HG02623 (cell line): ENCODE measurements around the gene RASGRF2.

Source experiments
- ATAC-seq: cut with Tn5 transposase; IDR thresholded peaks from one replicate; pipeline ENCODE4 v1.9.1; 2021; ENCODE audit warnings: moderate library complexity; ENCODE audit not compliant: unreplicated experiment

Gene RASGRF2

DNA sequence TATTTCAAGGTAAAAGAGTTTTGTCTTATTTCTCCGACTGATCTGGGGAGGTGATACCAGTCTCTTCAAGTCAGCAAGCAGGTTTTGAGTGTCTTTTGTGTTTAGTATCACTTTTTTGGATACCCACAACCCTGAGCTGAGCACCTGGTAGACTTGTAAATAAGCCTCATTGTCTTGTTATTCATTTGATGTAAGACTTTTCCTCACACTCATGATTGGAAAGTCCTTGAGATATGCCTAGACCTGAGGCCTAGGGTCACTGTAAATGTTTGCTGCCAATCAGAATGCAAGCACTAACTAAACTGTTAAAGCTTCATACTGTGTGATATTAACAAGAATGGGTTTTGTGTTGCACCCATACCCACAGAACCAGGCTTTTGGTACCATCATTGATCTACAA, 172.2 kb downstream of the RASGRF2 start:
- no peak for ATAC-seq

- no peak for ATAC-seq
These were observed 173.9 kb downstream of the RASGRF2 start for GRCh38 chr5:81134066-81134465.

DNA sequence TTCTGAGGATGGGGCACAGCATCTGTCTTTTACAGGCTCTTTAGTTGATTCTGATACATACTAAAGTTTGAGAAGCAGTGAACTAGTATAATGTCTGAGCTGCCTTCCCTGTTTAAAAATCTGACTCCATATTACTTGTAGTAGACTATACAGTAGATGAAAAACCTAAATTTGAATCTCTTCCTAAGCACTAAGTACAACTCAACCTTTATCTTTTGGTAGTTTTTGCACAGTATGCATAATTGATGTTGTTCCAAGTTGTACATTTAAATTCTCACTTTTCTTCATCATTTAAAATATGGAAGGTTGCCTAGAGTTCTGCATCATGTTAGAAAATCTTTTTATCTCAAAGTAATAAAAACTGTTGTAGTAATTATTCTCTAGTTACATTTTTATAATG, 174.4 kb downstream of the RASGRF2 start:
- no peak for ATAC-seq

DNA sequence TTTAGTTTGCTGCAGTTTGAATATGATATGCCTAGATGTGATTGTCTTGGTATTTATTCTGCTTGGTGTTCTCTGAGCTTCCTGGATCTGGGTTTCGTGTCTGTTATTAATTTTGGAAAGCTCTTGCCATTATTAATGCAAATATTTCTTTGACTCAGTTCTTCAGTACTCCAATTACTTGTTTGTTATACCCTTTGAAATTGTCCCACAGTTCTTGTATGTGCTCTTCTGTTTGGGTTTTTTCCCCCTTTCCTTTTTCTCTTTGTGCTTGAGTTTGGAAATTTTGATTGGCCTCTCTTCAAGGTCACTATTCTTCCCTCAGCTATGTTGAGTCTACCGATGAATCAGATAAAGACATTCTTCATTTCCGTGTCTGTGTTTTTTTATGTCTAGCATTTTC, 176.4 kb downstream of the RASGRF2 start:
- no peak for ATAC-seq

DNA sequence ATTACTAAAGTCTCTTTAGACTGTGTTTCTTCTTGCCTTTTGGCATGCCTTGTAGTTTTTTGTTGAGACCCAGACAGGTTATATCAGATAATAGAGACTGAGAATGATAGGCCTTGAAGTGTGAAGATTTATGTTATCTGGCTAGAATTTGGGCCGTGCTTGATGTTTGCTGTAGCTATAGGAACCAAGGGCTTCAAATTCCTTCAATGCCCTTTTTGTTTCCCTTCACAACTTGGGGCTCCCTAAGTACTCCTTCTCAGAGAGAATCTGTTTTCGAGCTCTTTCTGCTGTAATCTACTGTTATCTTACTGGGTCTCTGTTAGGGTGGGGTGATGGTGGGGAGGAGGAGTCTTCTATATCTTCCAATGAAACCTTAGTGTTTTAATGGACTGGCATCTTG, 177.7 kb downstream of the RASGRF2 start:
- no peak for ATAC-seq

GRCh38 chr5:81140441-81140840, 180.3 kb downstream of the RASGRF2 start:
- no peak for ATAC-seq

GRCh38 chr5:81140943-81141342, 180.8 kb downstream of the RASGRF2 start:
- ATAC-seq: no peak

GRCh38 chr5:81142108-81142507, 181.9 kb downstream of the RASGRF2 start:
- ATAC-seq: no peak

DNA sequence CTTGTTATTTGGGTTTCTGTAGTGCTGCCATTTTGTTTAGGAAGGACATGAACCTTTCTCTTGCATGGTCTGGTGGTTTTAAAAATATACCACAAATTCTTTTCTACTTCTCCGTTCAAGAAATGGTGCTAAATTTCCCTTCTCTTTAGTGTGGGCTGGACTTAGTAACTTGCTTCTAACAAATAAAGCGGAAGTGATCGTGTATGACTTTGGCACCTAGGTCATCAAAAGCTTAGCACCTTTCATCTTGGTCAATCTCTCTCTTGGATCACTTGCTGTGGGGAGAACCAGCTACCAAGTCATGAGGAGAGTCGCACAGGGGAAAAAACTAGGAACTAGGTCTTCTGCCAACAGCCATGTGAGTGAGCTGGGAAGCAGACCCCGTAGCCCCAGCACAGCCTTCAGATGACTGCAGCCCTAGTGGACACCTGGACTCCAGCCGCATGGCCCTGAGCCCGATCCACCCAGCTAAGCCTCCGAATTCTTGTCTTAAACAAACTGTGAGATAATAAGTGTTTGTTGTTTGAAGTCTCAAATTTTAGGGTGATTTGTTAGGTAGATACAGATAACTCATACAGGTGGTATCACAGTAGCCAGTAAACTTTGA, 185.3 kb downstream of the RASGRF2 start:
- ATAC-seq: no peak

GRCh38 chr5:81146031-81146430, 185.9 kb downstream of the RASGRF2 start:
- ATAC-seq: no peak

- ATAC-seq: no peak
These were observed 187.1 kb downstream of the RASGRF2 start for GRCh38 chr5:81147011-81147885.

DNA sequence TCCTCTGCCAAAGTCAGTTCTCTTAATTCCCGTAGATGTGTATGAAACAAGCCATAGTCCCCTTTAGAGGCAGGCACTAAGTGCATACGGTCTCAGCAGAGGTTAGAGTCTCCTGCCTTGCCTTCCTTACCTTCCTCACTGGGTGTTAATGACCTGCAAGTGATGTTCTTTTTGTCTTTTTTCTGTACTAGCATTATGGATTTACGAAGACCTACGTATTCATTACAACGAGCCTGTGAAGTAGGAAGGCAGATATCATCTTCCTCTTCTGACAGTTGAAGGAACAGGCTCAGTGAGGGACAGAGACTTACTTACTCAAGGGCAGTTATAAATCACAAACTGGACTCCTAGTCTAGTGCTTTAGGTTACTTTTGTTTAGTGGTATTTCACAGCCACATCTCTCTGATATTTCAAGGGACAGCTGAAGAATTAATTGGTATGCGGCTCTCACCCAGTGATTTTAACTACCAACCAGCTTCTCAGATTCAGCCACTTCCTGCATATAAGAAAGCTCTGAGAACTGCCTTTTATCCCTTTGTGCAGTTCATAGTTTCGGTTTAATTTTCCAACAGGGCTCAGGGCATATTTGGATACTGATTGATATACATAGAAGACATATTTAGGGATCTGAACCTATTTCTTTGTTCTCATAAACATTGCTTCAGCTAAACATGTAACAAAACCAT, 187.9 kb downstream of the RASGRF2 start:
- no peak for ATAC-seq

DNA sequence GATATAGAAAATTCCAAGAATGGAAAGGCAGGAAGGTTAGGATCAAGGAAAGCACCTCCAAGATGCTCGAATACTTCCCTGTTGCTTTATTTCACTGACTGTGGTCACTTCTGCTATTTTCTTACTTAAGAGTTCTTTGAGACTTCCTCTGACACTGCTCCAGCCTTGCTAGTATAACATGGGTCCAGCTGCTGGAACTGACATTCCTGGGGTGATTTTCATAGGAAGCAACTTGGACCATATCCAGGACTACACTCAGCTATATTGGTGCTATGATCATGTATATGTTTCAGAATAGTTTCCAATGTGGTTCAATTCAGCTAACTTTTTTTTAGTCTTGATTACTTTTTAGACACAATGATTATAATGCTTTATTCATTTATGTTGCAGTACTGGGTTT, 191.4 kb downstream of the RASGRF2 start:
- ATAC-seq: no peak

DNA sequence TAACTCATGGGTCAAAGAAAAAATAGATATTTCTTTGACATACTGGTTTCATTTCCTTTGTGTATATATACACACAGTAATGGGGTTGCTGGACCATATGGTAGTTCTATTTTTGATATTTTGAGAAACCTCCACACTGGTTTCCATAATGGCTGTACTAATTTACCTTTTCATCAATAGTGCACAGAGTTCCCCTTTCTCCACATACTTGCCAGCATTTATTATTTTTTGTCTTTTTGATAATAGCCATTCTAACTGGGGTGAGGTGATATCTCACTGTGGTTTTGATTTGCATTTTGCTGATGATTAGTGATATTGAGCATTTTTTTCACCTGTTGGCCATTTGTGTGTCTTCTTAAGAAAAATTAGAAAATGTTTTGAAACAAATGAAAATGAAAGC, 194.6 kb downstream of the RASGRF2 start:
- peak; percentile 61 for ATAC-seq

GRCh38 chr5:81156732-81157131, 196.6 kb downstream of the RASGRF2 start:
- ATAC-seq: no peak

DNA sequence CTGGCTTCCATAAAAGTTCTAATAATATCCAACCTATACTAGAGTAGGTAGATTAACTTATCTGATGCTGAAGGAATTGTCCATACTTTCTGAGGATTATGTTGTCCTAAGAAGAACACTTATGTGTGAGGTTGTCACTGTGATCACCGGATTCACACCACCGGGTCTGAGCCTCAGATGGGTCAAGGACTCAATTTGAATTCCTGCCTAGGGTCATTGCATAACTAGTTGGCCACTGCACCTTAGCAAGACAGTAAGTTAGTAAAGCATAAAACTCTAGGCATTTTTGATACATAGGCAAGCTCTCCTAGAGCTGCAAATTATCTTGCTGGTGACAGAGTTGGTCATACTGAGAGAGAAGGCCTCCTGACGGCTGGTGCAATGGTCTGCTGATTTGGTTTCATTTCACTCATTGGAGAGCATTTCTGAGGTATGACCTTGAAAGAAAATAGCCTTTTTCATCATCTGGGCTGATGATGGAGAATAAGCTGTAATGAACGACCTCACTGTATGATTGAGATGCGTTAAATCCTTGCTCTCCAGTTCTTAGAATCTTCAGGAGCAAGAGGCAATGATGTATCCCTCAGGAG, 200.9 kb downstream of the RASGRF2 start:
- ATAC-seq: no peak

- ATAC-seq: no peak
These were observed 202.3 kb downstream of the RASGRF2 start for GRCh38 chr5:81162501-81162900.

GRCh38 chr5:81163651-81164050, 203.5 kb downstream of the RASGRF2 start:
- ATAC-seq: no peak

DNA sequence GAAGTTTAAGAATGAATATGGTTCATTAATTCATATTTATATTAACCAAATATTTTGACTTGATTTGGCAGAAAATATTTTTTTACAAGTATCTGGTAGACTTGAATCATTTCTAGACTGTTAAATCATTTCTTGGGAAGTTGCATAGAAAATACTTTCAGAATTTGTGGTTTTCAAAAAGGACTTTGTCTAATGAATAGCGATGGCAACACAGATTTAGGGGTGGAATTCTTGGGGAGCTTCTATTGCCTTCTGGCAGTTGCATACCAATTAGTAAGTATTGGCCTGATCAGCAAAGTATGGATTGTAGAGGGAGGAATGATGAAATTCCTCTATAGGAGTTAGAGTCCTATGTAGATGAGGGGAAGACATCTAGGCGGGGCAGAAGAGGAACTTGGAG, 204.3 kb downstream of the RASGRF2 start:
- no peak for ATAC-seq

DNA sequence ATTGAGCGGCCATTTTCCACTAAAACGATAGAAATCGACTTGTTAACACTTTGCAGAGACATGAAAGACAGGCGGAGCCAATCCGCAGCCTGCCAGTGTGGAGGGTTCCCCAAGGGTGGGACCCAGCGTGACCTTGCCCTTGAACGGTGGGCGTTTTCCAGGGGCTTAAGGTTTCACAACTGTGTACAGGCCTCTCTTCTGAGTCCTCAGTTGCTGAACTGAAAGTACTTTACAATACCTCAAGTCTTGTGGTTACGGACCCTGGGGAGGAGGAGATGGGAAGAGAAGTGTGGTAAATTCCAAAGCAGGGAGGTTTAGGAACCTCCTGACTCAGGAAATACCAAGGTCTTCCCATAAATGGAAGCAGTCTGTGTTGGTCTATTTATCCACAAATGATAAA, 204.8 kb downstream of the RASGRF2 start:
- ATAC-seq: no peak

GRCh38 chr5:81165493-81166119, 205.4 kb downstream of the RASGRF2 start:
- peak; percentile 73 for ATAC-seq
